ENCODE measurements around the gene TTN.

The TTN gene
- total RNA-seq = 673 to 835 reads per million in 2 donors

DNA sequence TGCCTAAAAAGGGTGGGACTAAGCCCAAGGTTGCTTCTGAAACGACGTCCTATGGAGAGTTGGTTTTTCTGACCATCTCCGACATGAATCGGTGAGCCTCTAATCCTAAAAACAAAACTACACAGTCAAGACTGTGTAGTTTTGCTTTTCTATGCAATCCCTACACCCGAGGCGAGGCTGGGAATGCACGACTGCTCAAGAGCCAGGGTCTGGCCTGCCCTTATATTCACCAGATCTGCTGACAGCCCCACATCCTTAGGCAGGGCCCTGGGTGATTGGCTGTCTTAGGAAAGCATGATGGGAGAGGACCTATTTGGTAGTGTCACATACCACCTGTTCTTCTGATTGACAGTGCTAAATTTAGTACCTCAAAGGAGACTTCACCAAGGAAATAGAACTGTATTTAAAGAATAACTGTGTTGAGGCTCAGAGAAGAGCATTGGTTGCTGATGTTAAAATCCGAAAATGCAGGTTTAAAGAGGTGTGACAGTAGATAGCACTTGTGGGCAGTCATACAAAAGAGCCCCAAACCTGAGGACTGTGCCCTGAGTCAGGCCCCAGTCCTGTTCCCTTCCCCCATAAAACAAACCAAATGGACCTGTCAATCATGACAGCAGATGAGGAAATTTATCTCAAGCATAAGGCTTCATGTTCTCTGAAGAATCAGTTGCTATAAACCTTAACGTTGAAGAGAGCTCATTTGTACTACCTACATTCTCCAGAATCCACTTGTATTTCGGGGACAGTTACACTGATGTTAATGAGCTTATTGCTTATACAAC is at the start of gene TTN:
TSS of gene TTN (minus strand) at position 197 of the 782 bp plus-strand sequence. CDS start 2,781 bp downstream, outside the sequence.
- no peak for DNase-seq

- no peak for DNase-seq
Observed at GRCh38 chr2:178855151-178855550, 47.9 kb upstream of the TTN start.

DNA sequence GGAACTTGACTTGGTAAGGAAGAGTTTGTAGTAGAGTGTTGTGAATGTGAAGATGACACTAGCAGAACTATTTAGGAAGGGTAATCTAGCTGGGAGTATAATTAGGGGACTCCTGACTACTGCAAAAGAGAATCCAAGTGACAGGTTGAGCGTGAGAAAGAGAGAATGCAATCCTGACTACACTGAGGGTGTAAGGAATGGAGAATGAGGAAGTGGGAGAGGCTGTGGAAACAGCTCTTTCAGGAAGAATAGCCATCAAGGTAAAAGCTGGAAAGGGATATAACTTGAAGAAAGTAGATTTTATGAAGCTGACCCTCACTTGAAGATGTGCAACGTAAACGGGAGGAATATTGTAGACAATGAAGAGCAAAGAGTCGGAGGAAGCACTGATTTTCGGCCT is 41.1 kb upstream of the TTN start:
- no peak for DNase-seq

DNA sequence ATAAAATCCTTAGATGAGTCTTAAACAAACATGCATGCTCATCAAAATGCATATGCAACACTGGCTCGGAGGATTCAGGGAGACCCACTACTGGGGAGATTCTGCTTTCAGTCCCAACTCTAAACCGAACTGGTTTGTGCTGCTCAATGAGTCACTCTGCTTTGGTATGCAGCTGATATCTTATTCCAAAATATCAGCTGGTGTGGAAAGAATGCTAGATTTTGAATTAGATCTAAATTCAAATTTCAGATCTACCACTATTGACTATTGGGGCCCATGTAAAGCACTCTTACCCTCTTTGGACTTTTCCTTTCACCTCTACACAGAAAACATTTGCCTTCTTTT is 39.2 kb upstream of the TTN start:
- DNase-seq = no peak

- no peak for DNase-seq
Observed at GRCh38 chr2:178845566-178846457, 38.6 kb upstream of the TTN start.

DNA sequence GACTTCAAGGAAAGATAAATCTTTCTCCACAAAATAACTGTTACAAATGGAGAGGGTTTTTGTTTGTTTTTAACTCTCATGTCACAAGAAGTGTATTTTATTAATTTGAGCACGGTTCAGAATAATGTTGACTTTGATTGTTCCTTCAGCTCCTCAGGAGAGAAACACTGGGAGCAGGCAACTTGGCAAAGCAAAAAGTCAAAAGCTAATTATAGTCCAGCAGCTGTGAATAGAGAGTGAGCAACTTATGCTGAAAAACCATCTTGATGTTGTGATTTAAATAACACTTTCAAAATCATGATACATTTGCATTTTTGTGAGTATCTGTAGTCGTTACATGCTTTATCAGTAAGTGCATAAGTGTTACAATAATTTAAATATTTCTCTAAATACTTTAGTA is 37.5 kb upstream of the TTN start:
- no peak for DNase-seq

GRCh38 chr2:178844269-178844668 is 37.0 kb upstream of the TTN start:
- DNase-seq = no peak

DNA sequence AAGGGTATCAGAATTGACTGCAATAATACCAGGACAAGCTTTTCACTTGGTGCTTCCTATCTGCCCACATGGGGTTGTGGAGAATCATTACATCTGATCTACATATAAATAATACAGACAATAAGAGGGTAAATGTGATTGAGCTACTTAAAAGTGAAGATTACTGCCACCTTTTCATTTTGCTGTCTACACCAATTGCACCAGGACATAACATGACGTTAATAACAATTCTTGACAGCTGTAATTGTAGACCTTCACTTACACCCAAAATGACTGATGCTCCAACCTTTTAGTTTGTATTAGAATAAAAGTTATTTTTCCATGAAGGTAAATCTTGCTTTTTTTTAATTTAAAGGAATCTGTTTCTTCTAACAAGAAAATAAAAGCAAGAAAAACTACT is 36.5 kb upstream of the TTN start:
- DNase-seq = no peak

DNA sequence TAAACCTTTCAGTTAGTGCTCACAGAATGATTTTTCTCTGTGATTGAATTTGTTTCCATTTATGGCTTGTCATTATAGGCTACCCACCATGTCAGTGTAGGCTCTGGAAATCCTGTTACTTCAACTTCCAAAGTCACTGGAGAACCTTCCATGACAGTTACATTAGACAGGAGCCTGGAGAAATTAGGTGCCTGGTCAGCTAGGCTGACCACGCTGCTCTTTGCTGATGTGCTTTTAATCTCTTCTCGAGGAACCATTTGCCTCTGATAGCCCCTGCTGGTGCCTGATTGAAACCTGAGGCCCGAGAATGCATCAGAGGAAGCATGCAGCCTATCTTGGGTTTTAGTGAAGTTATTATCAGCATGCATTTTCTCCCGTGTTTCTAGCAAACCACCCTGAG is 29.6 kb upstream of the TTN start:
- DNase-seq = no peak

DNA sequence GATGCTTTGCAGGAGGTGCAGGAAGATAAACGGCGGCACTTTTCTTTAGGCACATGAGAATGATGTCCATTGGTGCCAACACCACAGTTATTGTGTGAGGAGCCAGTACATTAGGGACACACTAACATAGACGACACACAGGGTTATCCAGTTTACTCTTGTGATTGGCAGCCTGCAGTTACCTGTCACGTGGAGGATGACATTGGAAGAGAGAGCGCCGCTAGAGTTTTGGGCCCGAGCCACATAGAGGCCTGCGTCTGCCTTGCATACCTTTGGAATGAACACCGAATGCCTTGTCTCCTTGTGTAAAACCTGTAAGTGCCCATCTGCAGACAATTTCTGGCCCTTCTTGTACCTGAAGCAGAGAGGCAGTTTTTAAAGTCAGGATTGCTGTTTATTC is 26.9 kb upstream of the TTN start:
- DNase-seq = no peak

- no peak for DNase-seq
Observed at GRCh38 chr2:178833382-178833781, 26.2 kb upstream of the TTN start.

GRCh38 chr2:178830451-178830850 is 23.2 kb upstream of the TTN start:
- no peak for DNase-seq

DNA sequence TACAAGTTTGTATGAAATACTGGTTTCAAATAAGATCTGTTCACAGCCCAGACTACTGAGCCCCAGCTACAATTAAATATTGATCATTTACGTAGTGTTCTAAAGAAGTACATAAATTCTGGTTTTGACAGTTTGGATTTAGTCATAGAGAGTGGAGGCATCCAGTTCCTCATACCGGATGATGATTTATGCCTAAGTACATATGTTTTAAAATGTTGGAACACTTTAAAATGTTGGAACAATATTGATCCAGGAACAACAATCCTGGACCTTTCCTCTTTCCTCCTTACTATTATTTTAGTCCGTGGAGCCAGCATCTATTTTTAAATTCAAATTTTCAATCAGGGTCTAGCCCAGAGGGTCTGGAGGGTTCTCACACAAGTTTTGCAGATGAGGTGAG is 22.8 kb upstream of the TTN start:
- no peak for DNase-seq

DNA sequence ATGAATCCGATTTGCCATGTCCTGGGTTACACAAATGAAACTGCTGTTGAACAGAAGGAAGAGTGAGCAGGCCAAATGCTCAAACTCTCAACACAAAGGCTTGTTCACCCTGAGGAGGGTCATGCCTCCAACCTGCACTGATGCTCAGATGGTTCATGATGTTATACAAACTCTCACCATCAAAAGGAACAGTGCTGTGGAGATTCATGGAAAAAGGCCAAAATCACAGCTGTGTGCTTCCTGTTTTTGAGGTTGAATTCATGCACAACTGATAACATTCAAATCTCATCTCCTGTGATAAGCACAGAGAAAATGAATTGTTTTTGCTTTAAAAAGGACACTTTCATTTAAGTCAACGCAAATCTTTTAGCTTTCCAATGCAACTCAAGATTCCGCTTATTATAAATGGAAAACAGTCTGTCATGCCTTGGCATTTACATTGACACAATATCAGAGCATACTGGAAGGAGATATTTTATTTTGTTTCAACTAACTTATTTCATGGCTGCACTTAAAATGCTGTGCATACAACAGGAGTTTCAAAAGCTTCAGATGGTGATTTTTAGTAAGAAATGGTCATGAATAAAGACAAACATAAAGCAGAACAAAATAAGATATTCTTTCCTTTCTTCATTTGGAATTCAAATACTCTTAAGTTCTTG is 22.2 kb upstream of the TTN start:
- DNase-seq = peak in 1 of 5 experiments; percentile 19

GRCh38 chr2:178828486-178828881 is 21.3 kb upstream of the TTN start:
- DNase-seq = no peak

DNA sequence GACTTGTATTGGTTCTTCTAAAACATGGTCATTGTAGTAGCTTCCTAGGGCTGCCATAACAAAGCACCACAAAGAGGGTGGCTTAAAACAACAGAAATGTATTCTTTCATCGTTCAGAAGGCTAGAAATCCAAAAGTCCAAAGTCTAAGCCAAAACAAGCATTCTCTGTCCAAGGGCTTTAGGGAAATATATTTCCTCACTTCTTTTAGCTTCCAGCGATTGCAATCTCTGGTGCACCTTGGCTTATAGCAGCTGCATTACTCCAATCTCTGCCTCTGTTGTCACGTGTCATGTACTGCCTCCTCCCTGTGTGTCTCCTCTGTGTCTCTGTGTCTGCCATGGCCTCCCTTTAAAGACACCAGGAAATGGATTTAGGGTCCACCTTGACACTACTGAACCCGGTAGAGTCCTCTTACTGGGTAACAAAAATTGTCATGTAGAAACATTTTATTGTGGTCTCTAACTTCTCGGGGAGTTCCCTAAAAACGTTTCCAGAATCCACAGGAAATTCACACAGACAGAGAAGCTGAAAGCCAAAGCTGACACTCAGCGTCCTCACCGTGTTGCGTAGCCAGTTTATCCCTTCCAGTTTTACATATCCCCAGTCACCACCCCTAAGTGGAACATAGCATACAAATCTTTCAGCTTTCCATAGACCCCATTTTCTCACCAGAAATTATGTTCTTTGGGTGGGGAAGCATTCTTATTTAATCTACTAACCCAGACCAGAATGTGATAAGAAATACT is 20.7 kb upstream of the TTN start:
- DNase-seq = no peak

DNA sequence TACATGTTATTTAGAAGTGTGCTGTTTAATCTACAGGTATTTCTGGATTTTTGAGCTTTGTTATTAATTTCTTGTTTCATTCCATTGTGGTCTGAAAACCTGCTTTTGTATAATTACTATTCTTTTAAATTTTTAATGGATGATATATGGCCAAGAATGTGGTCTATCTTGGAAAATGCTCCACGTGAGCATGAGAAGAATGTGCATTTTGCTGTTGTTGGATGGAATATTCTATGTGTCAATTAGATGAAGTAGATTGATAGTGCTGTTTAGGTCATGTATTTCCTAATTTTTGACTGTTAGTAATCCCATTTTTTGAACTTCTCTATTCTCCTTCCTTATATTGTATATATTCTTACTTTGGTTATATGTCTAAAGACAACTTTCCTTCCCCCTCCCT is 19.9 kb upstream of the TTN start:
- no peak for DNase-seq

DNA sequence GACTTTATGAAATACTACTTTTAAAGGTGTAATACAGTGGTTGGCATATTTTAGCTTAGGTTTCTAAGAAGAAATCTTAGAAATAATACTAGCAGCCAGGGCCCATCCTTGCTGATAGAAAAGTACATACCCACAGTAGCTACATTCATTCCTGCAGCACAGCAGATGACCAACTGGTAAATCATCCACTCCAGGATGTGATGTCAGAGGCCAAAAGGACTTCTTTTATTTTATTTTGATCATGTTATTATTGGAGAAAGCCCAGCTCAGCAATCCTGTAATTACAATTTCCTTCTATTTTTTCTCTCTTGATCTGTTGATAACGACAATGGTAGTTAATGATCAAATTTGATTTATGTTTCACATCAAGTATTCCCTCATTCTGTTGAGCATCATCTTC is 18.0 kb upstream of the TTN start:
- no peak for DNase-seq

DNA sequence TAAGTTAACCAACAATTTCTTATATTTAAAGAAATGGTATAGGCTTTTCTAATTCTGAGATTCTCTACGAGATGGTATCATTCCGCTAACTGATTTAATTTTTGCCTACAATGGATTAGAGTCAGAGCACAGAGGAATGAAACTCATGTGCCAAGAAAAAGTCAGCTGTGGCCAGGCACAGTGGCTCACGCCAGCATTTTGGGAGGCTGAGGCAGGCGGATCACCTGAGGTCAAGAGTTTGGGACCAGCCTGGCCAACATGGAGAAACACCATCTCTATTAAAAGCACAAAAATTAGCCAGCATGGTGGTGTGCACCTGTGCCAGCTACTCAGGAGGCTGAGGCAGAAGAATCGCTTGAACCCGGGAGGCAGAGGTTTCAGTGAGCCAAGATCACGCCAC is 17.0 kb upstream of the TTN start:
- DNase-seq = no peak

GRCh38 chr2:178819992-178820391 is 12.8 kb upstream of the TTN start:
- peak in 1 of 5 experiments; percentile 71 for DNase-seq

DNA sequence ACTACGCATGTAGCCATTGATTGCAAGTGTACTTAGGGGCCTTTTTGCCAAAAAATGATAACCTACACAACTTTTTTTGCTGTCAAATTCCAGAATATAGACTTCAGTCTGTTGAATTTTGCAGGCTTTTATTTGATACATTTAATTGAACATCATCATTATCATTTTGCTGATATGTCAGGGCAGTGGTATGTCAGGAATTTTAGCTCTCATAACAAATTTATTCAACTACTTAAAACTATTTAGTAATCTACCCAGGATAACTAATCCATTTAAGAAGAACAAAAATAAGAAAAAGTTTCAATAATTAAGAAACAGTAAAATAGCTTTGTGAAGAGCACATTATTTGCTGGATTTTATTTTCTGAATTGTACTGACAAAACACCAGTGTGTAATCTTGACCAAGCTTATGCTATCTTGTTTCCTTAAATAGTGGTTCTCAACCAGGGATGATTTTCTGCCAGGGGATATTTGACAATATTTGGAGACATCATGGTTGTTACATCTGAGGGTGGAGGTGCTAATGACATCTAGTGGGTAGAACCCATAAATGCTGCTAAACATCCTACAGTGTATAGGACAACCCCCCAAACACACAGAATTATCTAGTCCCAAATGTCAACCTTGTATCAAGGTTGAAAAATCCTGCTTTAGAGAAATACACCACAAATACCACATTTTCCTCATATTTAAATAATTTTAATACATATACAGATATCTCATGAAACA is 12.1 kb upstream of the TTN start:
- DNase-seq = peak in 1 of 5 experiments; percentile 15

DNA sequence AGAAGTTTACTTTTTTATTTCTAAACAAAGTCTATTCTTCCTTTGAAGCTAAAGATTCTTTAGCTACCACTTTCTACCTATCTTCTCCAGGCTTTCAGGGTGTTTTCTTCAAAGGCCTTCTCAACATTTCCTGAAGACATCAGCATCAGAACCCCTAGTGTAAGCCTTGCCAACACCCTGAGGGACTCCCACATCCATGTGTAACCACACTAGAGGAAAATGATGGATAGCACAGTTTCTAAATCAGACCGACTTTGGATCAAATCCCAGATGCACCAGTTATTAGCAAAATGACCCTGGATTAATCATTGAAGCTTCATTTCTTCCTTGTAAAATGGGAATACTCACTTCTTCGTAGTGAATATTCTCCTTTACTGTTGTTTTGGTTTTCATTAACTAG is 4.7 kb upstream of the TTN start:
- no peak for DNase-seq
